Activated CD8-positive, alpha-beta memory T cell treated with anti-CD3 and anti-CD28 coated beads for 48 hours (primary cell): ENCODE measurements around the gene AGPAT2.

Experiments used
- DNase-seq, 3 experiments: peaks; one replicate each; pipeline ENCODE4 v3.0.0-alpha.2; 2020; ENCODE audit warnings: low read depth in 2 of 3, low spot score in 2 of 3

Gene AGPAT2

DNA sequence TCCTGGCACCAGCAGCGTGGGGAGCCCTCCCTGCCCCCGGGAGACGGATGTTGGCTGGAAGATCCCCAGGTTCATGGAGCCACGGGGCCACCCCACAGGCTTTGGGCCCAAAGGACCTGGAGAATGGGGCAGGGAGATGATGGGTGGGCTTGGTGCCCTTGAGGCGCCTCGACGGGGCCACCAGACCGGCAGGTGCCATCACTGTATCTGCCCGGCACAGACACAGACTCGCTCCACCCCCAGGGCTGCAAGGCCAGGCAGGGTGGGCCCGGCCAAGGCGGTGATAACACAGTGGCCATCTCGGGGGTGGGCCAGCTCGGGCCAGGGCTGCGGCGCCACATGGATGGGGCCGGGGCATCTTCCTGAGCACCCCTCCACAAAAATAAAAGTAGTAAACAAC is 59.6 kb downstream of the AGPAT2 start:
- no peak for DNase-seq

GRCh38 chr9:136626740-136627642 is 60.3 kb downstream of the AGPAT2 start:
- no peak for DNase-seq

- DNase-seq = no peak
These were observed 61.1 kb downstream of the AGPAT2 start for GRCh38 chr9:136626066-136626725.

DNA sequence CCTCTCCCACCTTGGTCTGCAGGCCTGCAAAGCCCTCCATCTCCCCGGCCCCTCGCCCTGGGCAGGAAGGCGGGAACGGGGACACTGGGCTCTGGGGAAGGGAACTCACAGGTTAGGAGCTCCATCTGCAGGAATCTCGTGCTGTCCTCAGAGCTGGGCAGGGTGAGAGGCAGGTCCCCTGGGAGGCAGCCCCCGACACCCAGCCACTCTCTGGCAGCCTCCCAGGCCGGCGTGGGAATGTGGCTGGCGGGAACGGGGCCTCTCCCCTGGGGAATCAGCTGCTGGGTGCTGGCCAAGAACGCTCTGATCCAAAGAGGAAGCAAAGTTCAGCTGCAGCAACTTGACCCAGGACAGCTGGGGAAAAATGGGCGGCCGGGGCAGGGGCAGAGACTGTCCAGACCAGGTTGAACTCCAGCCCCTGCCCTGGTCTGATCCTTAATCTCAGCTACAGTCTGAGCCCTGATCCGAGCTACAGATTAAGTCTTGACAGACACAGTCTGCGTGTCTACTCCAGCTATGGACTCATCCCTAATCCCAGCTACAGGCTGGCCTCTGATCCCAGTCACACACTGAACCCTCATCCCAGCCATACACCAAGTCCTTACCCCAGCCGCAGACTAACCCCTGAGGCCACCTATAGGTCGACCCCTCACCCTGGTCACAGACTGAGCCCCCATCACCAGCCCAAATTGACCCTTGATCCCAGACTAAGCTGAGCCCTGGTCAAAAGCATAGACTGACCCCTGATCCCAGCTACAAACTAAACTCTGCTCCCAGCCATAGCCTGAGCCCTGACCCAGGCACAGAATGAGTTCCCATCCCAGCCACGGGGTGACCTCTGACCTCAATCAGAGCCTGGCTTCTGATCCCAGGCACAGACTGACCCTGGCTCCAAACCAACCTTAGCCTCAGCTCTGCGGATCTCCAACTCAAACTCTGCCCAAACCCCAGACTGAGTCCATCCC is 61.9 kb downstream of the AGPAT2 start:
- no peak for DNase-seq

DNA sequence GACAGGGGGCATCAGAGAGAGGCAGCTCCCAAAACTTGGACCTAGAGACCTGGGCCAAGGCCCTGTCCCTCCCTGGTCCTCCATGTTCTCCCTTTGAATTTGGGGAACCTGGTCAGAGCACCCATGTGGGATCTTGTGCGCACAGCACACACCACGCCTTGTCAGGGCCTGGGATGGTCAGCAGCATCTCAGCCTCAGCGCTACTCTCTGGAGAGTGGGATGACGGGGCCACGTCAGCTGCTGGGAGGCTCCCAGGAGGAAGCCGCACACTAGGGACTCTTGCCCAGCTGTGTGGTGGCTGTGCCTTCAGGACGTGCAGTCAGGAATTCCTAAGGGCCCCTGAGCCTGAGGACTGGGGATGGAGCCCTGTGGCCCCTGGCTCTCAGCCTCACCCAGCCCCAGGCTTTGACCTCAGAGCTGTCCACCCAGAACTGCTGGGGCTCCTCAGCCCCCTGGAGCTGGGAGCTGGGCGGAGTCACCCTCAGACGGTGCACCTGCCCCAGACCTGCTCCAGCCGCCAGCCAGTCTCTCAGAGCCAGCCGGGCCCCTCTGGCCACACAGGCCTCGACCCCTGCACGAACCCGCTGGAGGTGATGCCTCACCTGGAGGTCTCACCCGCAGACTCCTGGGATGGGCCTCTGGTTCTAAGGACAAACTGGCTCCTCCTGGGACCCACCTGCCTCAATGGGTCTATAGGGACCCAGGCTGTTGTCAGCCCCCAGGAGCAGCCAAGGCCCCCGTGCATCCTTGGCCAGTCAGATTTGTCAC is 62.9 kb downstream of the AGPAT2 start:
- DNase-seq = no peak

- no peak for DNase-seq
These were observed 63.4 kb downstream of the AGPAT2 start for GRCh38 chr9:136623842-136624183.
